GM19452 (cell line): ENCODE measurements around the gene SMIM7.

Experiments used
- ATAC-seq: cut with Tn5 transposase; IDR thresholded peaks from one replicate; pipeline ENCODE4 v1.9.1; 2021; ENCODE audit not compliant: unreplicated experiment

SMIM7 gene

GRCh38 chr19:16623066-16623465, 36.9 kb downstream of the SMIM7 start:
- ATAC-seq: no peak

GRCh38 chr19:16621165-16621800, 38.7 kb downstream of the SMIM7 start:
- ATAC-seq: no peak

- no peak for ATAC-seq
Measured at GRCh38 chr19:16620584-16620983, 39.4 kb downstream of the SMIM7 start.

- no peak for ATAC-seq
Measured at GRCh38 chr19:16620018-16620417, 39.9 kb downstream of the SMIM7 start.

GRCh38 chr19:16619457-16619856, 40.5 kb downstream of the SMIM7 start:
- ATAC-seq: no peak

- no peak for ATAC-seq
Measured at GRCh38 chr19:16618248-16618647, 41.7 kb downstream of the SMIM7 start.

- no peak for ATAC-seq
Measured at GRCh38 chr19:16615808-16616207, 44.1 kb downstream of the SMIM7 start.

- ATAC-seq: no peak
Measured at GRCh38 chr19:16614941-16615340, 45.0 kb downstream of the SMIM7 start.

GRCh38 chr19:16613841-16614240, 46.1 kb downstream of the SMIM7 start:
- no peak for ATAC-seq

- no peak for ATAC-seq
Measured at GRCh38 chr19:16612636-16613035, 47.3 kb downstream of the SMIM7 start.

- ATAC-seq: no peak
Measured at GRCh38 chr19:16611121-16611520, 48.8 kb downstream of the SMIM7 start.

GRCh38 chr19:16609511-16610200, 50.3 kb downstream of the SMIM7 start:
- ATAC-seq: no peak

GRCh38 chr19:16608290-16608739, 51.6 kb downstream of the SMIM7 start:
- no peak for ATAC-seq

GRCh38 chr19:16607819-16608218, 52.1 kb downstream of the SMIM7 start:
- ATAC-seq: no peak

- no peak for ATAC-seq
Measured at GRCh38 chr19:16605553-16605994, 54.4 kb downstream of the SMIM7 start.

- no peak for ATAC-seq
Measured at GRCh38 chr19:16605115-16605514, 54.8 kb downstream of the SMIM7 start.

- ATAC-seq: no peak
Measured at GRCh38 chr19:16604615-16605014, 55.3 kb downstream of the SMIM7 start.

GRCh38 chr19:16603090-16603489, 56.9 kb downstream of the SMIM7 start:
- no peak for ATAC-seq

GRCh38 chr19:16601378-16602052, 58.4 kb downstream of the SMIM7 start:
- ATAC-seq: no peak

- no peak for ATAC-seq
Measured at GRCh38 chr19:16600824-16601223, 59.1 kb downstream of the SMIM7 start.

- no peak for ATAC-seq
Measured at GRCh38 chr19:16599655-16600346, 60.1 kb downstream of the SMIM7 start.
